Endothelial cell of umbilical vein (primary cell): ENCODE measurements around the gene DPP3. TPM values are rescaled to one million over a fixed set of nuclear protein-coding genes. Genes with fewer than 3 reads are reported as not detected.
A peak's percentile ranks its signal among the peaks of the same experiment; 100 is the strongest.

Source experiments
- BruUV-seq: library from RNA; stranded (reverse); fragments of 400-500 nt; replicated peaks from 2 replicates; lab custom pipeline; 2021; lab: Mats Ljungman, UMichigan
- CTCF ChIA-PET: fragments of 300-600, 350-600 bp; sonication (Branson Sonifier 250); formaldehyde crosslinking; loops from one replicate; lab custom pipeline; 2021; ENCODE audit warnings: antibody characterized with exemption, inconsistent platforms; lab: Charles Lee
- POLR2A ChIA-PET: fragments of 300-600, 350-600 bp; sonication (Branson Sonifier 250); formaldehyde crosslinking; loops from one replicate; lab custom pipeline; 2021; ENCODE audit warnings: antibody characterized with exemption, inconsistent platforms; lab: Charles Lee
- DNase-seq: peaks from one replicate; pipeline ENCODE4 v3.0.0-alpha.2; 2011; ENCODE audit warnings: low read depth, low spot score
- FAIRE-seq: peaks from 2 replicates; lab custom pipeline; 2011; peaks lifted over from hg19 to GRCh38; lab: Jason Lieb, UNC
- H2AFZ ChIP-seq: 2 replicates; pipeline ENCODE4 v1.6.0; 2012; ENCODE audit warnings: low read depth, low read length, control low read depth, inconsistent platforms
- H3K27ac ChIP-seq: 2 replicates; pipeline ENCODE4 v1.5.1; 2011; ENCODE audit warnings: low read depth, mild to moderate bottlenecking, control low read depth, low read length, moderate library complexity; ENCODE audit not compliant: insufficient read depth
- H3K27me3 ChIP-seq, 2 experiments: 2 replicates each; pipeline versions ENCODE4 v1.6.0 to v1.6.1; 2011; ENCODE audit warnings: low read length in 2 of 2, mixed read lengths in 1 of 2; ENCODE audit not compliant: control insufficient read depth in 2 of 2, insufficient read depth in 2 of 2
- H3K36me3 ChIP-seq, 2 experiments: 2 replicates in 1 of 2; 3 replicates in 1 of 2; pipeline ENCODE4 v1.5.1; 2011; ENCODE audit warnings: low read length in 2 of 2, mild to moderate bottlenecking in 1 of 2, moderate library complexity in 1 of 2; ENCODE audit not compliant: control insufficient read depth in 2 of 2, insufficient read depth in 2 of 2; ENCODE audit errors: extremely low read depth in 1 of 2
- H3K4me1 ChIP-seq: 3 replicates; pipeline ENCODE4 v1.5.1; 2011; ENCODE audit warnings: mild to moderate bottlenecking, low read length; ENCODE audit not compliant: control insufficient read depth, insufficient read depth; ENCODE audit errors: extremely low read depth
- H3K4me2 ChIP-seq: 2 replicates; pipeline ENCODE4 v1.6.1; 2011; ENCODE audit warnings: low read length, control low read depth, mixed read lengths; ENCODE audit not compliant: insufficient read depth
- H3K4me3 ChIP-seq, 3 experiments: fragments of 200-600 bp in 1 of 3; sonication (generic), shearing (Covaris generic) in 1 of 3; replicated peaks in 1 of 3; 2 replicates each; pipeline ENCODE4 v1.5.1; 2011 to 2016; ENCODE audit warnings: control low read depth in 3 of 3, low read length in 3 of 3, mild to moderate bottlenecking in 2 of 3, inconsistent platforms in 1 of 3, low read depth in 1 of 3, moderate library complexity in 1 of 3; ENCODE audit not compliant: insufficient read depth in 1 of 3
- H3K79me2 ChIP-seq: 2 replicates; pipeline ENCODE4 v1.6.0; 2012; ENCODE audit warnings: low read length, inconsistent platforms; ENCODE audit not compliant: control insufficient read depth, insufficient read depth
- H3K9ac ChIP-seq: replicated peaks from 2 replicates; pipeline ENCODE3; 2011; ENCODE audit warnings: low read length, control low read depth; ENCODE audit not compliant: insufficient read depth; ENCODE audit errors: extremely low read depth
- H3K9me1 ChIP-seq: replicated peaks from 3 replicates; pipeline ENCODE4 v1.6.0; 2011; ENCODE audit warnings: mild to moderate bottlenecking, low read length; ENCODE audit not compliant: control insufficient read depth, insufficient read depth; ENCODE audit errors: extremely low read depth
- H3K9me3 ChIP-seq: replicated peaks from 2 replicates; pipeline ENCODE4 v1.5.1; 2012; ENCODE audit warnings: low read length, inconsistent platforms; ENCODE audit not compliant: control insufficient read depth, insufficient read depth
- H4K20me1 ChIP-seq: replicated peaks from 2 replicates; pipeline ENCODE3; 2011; ENCODE audit warnings: mild to moderate bottlenecking, low read length; ENCODE audit not compliant: control insufficient read depth, insufficient read depth; ENCODE audit errors: extremely low read depth
- MYC ChIP-seq: IDR thresholded peaks from one replicate; pipeline ENCODE4 v1.6.1; 2011; ENCODE audit warnings: mild to moderate bottlenecking, low read depth, low read length
- POLR2AphosphoS5 ChIP-seq: IDR thresholded peaks from 2 replicates; pipeline ENCODE4 v1.6.1; 2012; ENCODE audit warnings: low read depth, mild to moderate bottlenecking, control low read depth, low read length, moderate library complexity; ENCODE audit not compliant: insufficient read depth
- dilution Hi-C: fragments of 300-500 bp; cut with MboI; formaldehyde crosslinking; loops from one replicate; pipeline ENCODE4 v1.15.0; 2019; ENCODE audit warnings: low sequenced_read_pairs; ENCODE audit not compliant: extremely low pct_ligation_motif_present
- intact Hi-C: fragments of 100-400 bp; cut with micrococcal nuclease; formaldehyde crosslinking; loops from one replicate; pipeline ENCODE4 v1.10.0; 2022
- polyA plus RNA-seq, 4 experiments: library from polyadenylated mRNA; depleted of rRNA in 3 of 4; stranded (reverse) in 3 of 4; unstranded in 1 of 4; fragments of >200 nt; gene quantifications; 2 replicates each; pipeline versions ENCODE4 v1.2.1 to v1.2.3, GENCODE V29; 2011 to 2012; ENCODE audit warnings: missing spikeins in 1 of 4
- total RNA-seq: library from RNA; stranded (reverse); gene quantifications from 2 replicates; pipeline ENCODE4 v1.2.3, GENCODE V29; 2021

Gene DPP3
- total and polyA plus RNA-seq, 2 donors (not counting 3 experiments of a cell fraction or from before 2014, with no cell fraction given): 46.4 to 50.4 TPM

- POLR2A ChIA-PET: interaction anchor here (1.0 to 1.5 kb wide), 4 partner anchors 10 to 199 kb away, joined by 3 to 15 read pairs (median 6); partner anchors contain the start of genes PELI3, RBM4 and RBM4B
- BruUV-seq: TSS peak; percentile 64
- Histone ChIP-seq H2AFZ (peak overlapping the region; percentile 93), H3K4me2 (peak overlapping the region; percentile 93), H3K27me3 (no peaks in the 10 kb centered on the region), H3K27ac (peak overlapping the region; percentile 96), H3K4me3 (peak overlapping the region; percentile 71 to 89 (median 86)), H3K36me3 (no peaks in the 10 kb centered on the region), H3K4me1 (peaks cover 10% of the 10 kb centered on the region), H4K20me1 (no peaks in the 10 kb centered on the region), H3K9me3 (no peaks in the 10 kb centered on the region), H3K9ac (peak overlapping the region; percentile 99), H3K9me1 (no peaks in the 10 kb centered on the region), H3K79me2 (peaks cover 7% of the 10 kb centered on the region)
- dilution Hi-C loops: no loop called here
- TF ChIP-seq POLR2AphosphoS5: no peak
- DNase-seq: no peak
- no peak for FAIRE-seq
- CTCF ChIA-PET: interaction anchor here (1.0 to 1.9 kb wide), 19 partner anchors 9 to 199 kb away, joined by 3 to 12 read pairs (median 4); partner anchors contain the start of genes MRPL11, PELI3 and RBM4B
- intact Hi-C loops: loop anchor here (1.0 to 2.0 kb wide), 5 partner anchors 13 to 198 kb away; partner anchors contain the start of genes ACTN3, BBS1, PELI3 and RBM4B
Measured at GRCh38 chr11:66479394-66480116, 679 bp upstream of the DPP3 start.

DNA sequence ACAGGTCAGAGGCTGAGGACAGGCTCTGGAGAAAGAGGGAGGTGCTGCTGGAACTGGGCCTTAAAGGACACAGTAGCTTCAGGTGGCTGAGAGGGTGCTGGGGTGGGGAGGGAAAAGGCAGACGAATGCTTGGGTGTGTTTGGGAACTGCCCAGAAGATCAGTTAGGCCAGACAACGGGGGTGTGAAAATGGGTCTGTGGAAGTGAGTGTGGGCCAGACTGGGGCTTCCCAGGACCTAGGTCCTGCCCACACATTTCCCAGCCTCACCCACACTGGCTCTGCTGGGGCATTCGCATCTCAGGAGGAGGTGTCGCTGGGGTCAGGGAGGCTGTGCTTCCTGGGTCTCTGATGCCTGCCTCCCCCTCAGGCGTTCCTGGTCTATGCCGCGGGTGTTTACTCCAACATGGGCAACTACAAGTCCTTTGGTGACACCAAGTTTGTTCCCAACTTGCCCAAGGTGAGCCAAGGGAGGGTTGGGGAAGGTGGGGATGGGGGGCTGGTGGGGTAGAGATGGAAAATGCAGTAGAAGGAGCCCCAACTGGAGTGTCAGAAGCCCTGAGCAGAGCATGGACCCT, 4.7 kb downstream of the DPP3 start:
- FAIRE-seq (no peak), DNase-seq (no peak)
- no peaks in the 10 kb centered on the region for H3K9me1 ChIP-seq
- dilution Hi-C loops (no loop called here), intact Hi-C loops (no loop called here)
- no peaks in the 10 kb centered on the region for H4K20me1 ChIP-seq
- H3K9ac ChIP-seq: no peak overlapping the region
- H3K79me2 ChIP-seq: no peaks in the 10 kb centered on the region
- CTCF ChIA-PET: interaction anchor here (1.7 kb wide), 1 partner anchor 194 kb away, joined by 6 read pairs; no protein-coding TSS in a partner anchor
- no TSS peak for BruUV-seq
- no peak overlapping the region for H3K4me3 ChIP-seq
- no peak for TF ChIP-seq MYC
- H3K27me3 ChIP-seq: no peaks in the 10 kb centered on the region
- peaks cover 4% of the 10 kb centered on the region for H3K4me1 ChIP-seq
- no peak overlapping the region for H2AFZ ChIP-seq
- H3K4me2 ChIP-seq: no peak overlapping the region
- peaks cover 0 to 13% of the 10 kb centered on the region in 2 experiments for H3K36me3 ChIP-seq
- H3K9me3 ChIP-seq: no peaks in the 10 kb centered on the region
- H3K27ac ChIP-seq: no peak overlapping the region
- POLR2A ChIA-PET: no interaction called here
